Fibroblast of peridontal ligament (primary cell): ENCODE results near the gene CPEB4.

ENCODE experiments used
- DNase-seq: peaks from one replicate; pipeline ENCODE4 v3.0.0-alpha.2; 2010; ENCODE audit errors: extremely low read depth

CPEB4 gene

DNA sequence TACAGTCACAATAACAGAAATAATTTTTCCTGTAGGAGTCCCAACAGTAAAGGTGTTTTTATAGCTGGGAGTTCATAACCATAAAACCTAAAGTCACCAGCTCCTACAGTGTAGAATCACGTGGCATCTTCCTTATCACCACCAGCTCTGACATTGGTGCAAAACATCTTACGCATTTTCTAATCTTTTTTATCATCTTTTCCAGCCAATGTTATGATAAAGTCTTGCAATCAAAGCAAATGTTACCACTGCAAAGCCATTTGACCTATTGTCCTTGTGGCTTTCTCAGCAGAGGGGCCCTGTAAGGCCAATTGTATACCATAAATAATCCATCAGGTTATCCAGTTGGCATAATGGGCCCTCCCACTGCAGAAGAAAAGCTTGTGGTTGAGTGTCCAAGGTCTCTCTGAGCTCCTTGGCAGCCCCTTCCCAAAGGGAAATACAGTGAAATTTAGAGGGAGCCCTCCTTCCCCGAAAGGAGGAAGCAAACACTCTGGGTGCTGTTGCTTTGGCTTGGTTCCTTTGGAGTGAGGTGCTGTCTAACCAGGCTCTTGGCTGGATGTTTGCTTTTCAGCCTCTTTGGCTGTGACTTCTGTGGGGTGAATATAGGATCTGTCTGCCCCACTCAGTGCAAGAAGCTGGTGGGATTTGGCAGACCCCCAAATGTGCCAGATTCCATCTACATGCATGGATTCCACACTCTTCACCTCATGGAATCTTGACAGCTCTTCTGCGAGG is 29.3 kb upstream of the CPEB4 start:
- no peak for DNase-seq

DNA sequence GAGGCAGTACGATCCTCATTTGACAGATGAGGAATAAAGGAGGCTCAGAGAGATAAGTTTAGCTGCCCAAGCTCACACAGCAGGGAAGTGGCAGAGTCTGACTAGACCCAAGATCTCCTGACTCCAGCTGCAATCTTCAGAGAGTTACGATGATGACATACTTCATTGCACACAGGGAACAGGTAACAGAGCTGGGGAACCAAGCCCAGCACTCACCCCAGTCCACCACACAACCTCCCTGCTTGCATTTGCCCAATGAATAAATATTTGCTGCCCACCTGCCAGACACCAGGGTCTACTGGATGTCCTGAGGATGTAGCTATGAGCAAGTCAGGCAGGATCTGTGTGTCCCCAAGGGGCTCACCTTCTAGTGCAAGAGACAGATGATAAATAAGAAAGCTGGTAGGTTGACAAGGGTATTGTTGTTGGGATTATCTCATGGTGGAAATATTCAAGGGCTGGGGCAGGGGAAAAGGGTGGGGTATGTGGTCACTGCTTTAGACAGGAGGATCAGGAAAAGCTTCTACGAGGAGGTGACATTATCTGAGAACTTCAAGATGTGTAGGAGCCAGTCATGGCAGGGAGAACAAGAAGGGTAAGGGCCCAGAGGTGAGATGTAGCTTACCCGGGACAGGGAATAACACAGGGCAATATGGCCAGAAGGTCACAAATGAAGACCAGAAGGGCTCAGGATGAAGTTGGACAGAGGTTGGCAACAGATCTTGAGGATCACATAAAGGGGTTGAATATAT is 28.6 kb upstream of the CPEB4 start:
- no peak for DNase-seq

DNA sequence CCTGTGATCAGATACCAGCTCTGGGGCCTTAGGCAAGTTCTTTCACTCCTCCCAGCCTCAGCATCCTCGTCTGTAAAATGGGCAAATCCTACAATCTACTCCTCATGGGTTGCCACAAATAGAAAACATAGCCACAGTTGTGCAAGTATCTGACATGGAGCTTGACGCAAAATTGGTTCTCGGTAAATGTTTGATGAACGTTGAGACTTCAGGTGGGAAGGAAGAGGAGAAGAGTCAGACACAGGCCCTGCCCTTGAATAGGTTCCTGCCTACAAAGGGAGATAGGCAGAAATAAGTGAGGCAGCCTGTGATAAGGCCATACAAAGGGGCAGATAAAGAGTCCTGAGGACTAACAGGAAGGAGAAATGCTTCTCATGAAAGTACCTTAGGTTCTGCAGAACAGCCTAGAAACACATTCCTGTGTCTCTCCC is 26.1 kb upstream of the CPEB4 start:
- no peak for DNase-seq

DNA sequence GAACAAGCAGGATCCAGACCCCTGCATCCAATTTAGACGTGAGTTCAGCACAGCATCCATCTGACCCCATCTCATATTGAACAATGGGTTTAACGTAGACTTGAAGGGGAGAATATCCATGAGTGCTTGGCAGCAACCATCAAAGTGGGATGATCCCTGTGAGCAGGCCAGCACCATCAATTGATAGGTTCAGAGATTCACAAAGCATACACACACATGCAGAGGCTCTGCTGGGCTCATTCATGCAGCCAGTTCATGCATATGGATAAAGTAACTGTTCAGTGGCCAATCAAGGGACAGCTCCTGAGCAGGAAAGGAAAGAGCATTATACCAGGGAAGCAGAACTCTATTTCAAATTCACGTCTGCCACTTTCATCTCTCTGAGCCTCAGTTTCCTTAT is 24.8 kb upstream of the CPEB4 start:
- DNase-seq = no peak

DNA sequence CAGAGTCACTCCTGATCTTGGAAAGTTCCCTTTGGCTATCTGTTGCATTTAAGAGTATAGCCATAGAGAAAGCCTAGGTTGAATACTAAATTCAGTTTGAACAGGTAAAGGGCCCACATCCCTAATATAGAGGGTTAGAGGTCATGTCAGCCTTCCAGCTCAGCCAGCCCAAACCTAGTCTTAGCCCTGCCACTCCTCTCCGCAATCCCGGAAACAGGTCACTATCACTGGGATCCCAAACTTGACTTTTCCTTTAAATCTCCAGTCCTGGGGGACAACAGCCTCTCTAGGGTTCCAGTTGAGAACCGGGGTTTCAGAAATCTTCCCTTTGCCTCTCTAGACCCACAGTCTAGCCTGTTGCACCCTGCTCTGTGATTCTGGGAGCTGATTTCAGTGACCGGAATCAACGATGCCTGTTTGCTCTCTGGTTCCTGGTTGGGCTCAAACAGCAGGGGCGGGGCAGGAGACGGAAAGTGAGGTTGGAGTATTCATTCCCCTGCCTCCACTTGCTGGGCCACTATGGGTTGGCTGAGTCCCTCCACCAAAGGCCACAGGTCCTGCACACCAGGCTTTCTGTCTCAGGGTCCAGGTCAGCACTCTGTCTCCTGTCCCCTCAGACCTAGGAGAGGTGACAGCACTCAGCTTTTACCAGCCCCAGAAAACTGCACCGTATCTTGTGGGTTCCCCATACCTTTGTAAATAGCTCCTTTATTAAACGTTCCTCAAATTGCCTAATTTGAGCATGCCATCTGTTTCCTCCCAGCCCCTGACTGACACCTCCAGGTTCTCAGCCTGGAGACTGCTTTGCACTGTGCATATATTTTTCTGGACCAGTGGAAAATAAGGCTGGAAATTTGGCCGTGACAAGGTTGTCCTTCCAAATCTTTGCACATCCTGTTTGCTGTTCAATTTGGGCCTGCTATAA is 23.8 kb upstream of the CPEB4 start:
- no peak for DNase-seq

DNA sequence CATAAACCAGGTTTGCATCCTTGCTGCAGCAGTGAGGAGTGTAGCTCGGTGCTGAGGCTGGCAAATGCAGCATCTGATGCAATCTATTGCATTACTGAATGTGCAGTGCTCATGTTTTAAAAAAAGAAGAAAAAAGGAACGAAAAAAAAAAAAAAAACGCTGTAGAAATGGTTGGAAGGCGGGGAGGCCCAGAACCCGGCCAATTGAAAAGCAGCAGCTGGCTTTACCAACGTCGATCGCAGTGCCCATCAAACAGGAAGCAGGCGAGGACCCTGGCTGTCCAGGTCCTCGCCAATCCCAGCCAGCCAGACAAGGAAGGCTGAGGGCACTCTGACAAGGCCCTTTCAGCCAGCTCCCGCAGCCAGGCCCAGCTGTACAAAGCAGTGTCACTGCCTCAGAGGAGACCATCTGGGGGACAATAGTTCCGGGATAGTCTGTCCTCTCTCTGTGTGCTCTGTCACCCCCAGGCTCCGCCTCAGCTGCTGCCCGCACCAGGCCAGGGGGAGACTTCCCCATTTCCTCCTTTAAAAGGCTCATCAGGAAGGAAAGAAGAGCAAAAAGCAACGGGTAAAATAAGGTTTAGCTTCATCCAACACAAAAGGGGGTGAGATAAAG is 21.8 kb upstream of the CPEB4 start:
- no peak for DNase-seq

DNA sequence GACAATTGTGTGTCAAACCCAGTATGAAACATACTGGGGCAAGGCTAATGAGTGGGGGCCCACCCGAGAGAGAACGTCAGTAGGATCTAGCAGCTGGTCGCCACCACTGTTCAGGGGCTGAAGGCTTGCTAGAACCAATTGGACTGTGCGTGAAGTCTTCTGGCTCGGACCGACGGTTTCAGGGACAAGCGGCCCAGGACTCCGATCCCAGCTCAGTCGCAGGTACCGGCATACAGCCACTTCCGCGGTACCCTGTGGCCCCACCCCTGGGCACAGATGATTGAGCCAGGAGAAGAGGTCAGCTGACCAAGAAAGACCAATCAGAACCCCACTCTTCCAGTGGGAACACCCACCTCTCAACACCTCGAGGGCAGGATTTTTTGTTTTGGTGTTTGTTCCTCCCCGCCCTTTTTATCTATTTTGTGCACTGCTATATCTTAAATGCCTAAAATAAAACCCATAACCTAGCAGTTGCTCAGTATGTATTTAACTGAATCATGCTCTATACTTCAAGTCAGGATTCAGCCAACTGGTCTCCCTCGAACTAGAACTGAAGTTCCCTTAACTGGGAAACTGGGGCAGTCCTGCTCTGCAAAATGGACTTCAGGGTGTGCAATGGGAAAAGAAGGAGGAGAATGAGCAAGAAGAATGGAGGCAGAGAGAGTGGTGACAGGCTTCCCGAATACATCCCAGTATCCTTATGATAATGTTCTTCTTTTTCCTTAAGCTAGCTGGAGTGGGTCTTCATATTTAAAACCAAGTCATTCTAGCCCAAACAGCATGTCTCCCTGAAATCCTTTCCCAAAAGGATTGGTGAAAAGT is 21.1 kb upstream of the CPEB4 start:
- no peak for DNase-seq

DNA sequence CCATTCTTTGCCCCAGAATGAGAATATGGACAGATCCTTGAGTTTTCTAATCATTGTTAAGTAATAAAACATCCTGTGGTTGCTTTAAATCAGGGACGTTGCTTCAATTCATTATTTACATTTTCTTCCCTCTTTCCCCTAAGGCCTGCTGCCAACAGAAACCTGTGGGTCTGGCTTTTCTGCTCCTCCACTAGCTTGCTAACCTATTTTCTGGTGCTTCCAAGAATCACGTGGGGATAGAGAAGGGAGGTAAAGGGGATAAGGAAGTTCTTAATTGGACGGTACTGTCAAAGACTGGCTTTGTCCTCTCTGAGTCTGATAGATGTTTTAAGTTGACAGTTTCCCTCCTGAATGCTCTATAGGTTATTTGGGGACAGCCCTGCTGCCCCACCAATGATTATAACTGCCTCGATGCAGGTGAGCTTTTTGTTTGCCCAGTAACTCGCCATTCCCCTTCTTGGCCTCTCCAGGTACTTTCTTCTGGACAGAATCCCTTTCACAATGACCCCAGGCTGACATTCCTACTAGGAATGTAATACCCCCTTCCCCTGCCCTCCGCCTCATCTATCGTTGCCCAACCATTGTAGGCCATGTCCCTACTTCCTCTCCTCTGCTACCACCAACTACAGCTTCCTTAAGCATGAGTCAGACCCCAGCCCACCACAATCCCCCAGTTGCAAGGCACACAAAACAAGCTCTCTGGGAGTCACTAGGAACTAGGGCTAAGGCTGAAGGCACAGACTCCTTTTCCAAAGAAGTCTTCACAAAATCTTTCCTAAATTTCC is 19.9 kb upstream of the CPEB4 start:
- no peak for DNase-seq

DNA sequence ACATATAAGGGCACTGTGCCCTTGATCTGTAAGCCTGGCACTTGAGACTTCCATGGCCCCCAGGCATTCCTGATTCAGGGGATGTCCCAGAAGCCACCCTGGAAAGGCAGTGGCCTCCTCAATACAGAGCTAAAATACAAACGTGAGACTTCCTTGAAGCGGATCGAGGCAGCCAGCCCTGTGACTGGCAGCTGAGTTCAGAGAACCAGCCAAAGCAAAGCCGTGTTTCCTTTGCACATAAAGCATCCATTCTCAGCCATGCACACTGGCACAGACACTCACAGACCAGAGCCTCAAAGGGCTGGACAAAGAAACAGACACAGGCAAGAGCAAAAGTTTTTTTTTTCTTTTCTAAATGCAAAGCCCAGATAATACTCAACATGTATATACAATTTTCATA is 18.8 kb upstream of the CPEB4 start:
- no peak for DNase-seq

DNA sequence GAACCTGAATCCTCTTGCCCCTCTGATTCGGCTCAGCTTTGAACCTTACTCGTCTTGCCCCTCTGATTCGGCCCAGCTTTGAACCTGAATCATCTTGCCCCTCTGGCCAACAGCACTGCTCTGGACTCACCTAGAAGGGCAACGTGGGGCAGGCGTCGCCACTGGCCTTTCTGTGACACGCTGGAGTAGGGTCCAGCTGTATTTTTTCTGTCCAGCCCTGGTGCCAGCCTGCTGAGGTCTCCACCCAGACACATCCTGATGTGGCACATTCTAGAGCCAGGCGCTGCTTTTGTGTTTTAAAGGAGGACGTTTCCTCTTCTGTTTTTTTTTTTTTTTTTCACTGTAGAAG is 15.2 kb upstream of the CPEB4 start:
- no peak for DNase-seq

DNA sequence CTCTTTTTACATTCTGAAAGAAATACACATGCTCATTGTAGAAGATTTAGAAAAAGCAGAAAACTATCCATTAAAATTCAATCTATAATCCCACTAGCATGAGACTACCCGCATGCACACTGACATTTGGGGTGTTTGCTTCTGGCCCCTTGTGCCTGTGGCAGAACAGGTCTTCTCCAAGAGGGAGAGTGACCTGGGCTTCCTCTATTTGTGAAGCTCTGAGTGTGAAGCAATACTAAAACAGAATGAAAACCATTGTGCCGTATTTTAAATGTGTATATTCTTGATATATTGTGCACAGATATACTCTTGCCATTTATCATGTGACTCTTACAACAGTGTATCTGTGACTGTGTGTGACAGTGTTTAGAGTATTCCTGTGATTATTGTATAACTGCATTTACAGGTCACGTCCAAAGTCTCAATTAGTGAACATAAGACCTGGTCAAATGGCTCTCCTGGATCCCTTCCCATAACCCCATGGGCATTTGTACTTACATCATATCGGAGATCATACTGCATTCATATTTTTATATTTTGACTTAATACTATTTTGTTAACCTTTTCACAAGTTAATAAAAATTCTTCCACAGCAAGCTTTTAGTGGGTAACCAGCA is 14.7 kb upstream of the CPEB4 start:
- DNase-seq = no peak

DNA sequence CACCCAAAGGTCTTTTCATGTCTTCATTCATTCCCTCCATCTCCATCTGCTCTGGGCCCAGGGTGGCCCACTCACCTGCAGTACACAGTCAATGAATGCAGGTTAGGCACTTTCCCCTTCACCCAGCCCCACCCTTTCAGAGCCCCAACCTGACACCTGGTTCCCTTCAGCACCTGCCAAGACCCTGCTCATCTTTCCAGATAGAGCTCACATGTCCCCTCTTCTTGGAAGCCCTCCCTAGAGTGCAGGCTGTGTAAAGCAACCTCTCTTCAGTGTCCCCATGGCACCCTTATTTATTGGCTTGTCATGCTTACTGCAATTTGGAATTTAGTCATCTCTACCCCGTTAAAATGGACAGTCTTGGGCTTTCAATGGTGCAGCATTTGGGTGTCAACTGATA is 13.0 kb upstream of the CPEB4 start:
- DNase-seq = no peak

DNA sequence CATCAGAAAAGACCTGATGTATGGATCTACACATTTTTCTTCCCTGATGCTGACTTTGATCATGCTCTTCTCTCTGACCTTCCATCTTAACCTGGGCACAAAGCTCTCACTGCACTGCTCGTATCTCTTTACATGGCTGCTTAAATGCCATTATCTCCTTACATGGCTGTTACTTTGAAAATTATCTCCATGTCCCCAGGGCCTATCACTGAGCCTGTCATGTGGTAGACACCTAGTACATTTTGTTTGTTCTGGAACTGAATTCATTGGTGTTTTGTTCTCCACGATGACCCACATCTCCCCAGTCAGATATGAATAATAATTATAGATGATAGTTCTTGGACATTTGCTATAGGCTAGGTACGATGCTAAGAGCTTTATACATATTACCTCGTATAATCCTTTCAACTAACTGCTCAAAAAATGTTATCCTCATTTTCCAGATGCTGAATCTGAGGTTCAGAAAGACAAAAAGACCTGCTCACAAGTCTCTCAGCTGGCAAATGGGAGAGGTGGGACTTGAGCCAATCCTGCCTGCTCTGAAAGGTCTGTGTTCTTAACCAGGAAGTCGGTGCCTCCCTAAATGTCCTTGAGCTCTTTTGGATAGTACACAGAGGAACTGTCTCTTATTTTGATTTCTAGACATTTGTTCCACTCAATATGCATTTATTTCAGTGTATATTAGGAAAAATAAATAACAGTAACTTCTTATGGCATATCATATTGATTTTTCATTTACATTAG is 9.8 kb upstream of the CPEB4 start:
- no peak for DNase-seq

DNA sequence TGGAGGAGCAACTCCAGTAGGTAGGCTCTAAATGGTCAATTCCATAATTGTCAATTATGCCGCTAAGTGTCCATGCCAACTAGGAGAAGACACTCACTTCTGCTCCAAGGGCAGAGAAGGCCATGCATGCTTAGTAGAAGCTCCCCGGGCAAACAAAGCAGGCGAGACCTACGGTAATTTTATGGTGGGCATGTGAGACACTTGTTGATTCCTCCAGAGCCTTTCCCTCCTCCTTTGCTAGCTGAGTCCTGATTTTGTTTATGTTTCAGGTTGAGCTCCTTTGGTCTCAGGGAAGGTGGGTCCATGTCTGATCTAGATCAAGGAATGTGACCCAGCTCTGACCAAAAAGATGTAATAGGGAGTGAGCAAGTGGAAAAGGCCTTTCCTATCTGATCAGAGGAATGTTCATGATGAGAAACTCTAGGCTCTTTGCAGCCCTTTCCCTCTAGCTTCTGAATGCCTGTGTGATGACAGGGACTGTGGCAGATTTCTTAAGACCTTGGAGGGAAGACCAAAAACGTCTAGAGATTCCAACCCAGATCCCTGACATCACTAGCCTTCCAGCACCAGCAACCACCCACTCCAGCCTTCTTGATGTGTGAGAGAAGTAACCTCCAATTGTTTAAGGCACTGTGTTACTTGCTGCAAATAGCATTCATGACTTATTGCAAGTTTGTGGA is 7.7 kb upstream of the CPEB4 start:
- DNase-seq = peak; percentile 86

DNA sequence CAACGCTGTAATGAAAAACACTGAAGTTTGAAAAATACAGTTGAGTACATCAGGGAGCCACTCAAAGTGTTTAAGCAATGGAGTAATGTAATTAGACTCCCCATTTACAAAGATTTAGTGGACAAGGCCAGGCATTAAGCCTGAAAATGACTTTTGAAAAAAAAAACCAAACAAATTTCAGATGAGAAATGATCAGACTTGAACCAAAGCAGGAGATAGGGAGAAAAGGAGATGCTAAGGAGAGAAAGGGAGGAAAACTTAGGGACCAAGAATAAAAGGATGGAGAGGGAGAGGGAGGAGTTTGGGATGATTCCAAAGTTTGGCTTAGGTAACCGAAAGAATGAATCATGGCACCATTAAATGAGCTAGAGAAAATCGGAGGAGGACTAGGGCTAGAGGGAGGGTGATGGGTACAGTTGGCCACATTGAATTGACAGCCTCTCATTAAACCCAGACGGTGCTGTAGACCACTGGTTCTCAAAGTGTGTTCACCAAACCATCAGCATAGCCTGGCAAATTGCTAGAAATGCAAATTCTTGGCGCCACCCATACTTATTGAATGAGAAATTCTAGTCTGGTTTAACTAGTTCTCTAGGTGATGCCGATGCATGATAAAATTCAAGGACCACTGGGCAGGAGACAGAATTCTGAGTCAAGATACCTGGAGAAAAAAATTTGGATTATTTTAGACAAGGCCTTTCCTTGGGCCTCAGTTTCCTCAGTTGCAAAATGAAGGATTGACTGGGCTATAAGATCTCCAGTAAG is 6.2 kb upstream of the CPEB4 start:
- no peak for DNase-seq

DNA sequence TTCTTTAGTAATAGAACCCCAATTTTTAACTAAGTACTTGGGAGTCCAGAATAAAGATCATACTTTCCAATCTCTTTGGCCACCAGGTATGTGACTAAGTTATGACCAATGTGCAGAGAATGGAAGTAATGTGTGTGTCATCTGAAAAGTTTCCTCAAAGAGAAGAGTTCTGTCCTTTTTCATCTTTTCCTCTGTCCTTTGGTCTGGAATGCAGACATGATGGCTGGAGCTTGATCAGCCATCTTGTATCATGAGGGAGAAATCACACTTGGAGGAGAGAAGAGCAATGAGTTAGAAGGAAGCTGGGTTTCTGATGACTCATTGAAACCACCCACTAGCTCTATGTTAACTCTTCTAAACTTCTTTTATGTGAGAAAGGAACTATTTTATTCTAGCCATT is 5.5 kb upstream of the CPEB4 start:
- DNase-seq = no peak

DNA sequence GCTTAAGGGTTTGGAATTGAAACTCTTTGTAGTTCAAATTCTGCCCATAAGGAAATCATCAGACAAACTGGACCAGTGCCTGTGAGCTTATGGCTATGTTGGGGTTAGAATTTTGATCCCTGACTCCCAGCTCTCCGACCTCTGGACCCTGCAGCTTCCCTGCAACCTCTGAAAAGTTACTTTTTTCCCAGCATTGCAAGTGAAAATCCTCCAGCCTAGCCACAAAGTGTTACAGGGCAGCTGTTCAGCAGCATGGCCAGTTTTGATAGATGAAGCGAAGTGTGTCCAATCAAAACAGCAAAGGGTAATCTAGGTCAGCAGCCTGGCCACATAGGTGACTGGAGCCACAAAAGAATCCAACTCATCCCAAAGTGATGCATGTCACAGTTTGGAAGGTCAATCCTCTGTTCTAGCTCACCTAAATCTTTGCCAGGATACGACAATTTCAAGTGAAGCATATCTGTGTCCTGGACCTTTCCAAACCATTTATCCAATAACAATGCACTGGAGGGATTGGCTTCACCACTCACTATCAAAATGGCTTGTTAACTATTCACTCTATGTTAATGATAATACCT is 4.7 kb upstream of the CPEB4 start:
- no peak for DNase-seq
